Ovary (tissue), 9 donors: ENCODE results near the gene TPSD1. TPM values are rescaled to one million over a fixed set of nuclear protein-coding genes. Genes with fewer than 3 reads are reported as not detected.

Source experiments
- DNase-seq, 5 donors: peaks; one replicate each; pipeline ENCODE4 v3.0.0-alpha.2; 2019 to 2020
- H3K27ac ChIP-seq, 2 donors: fragments of 200-600 bp; one replicate each; pipeline versions ENCODE4 v1.5.1 to v1.8.0; 2019 to 2022
- H3K27me3 ChIP-seq: fragments of 200-600 bp; one replicate; pipeline ENCODE4 v1.8.0; 2022
- H3K36me3 ChIP-seq: fragments of 200-600 bp; sonication (generic); one replicate; pipeline ENCODE4 v1.5.1; 2019
- H3K4me1 ChIP-seq: one replicate; pipeline ENCODE4 v1.8.1; 2013; ENCODE audit warnings: mild to moderate bottlenecking, moderate library complexity; ENCODE audit not compliant: insufficient read depth
- H3K4me3 ChIP-seq: fragments of 200-600 bp; sonication (generic); one replicate; pipeline ENCODE4 v1.5.1; 2017
- H3K9me3 ChIP-seq, 2 donors: fragments of 200-600 bp in 1 of 2; sonication (generic) in 1 of 2; one replicate each; pipeline versions ENCODE4 v1.5.1 to v1.8.1; 2013 to 2019; ENCODE audit warnings: mild to moderate bottlenecking in 1 of 2, moderate library complexity in 1 of 2
- CTCF ChIP-seq, 3 donors: fragments of 450-650 bp in 2 of 3; fragments of 200-600 bp in 1 of 3; IDR thresholded peaks; one replicate each; pipeline versions ENCODE4 v1.5.1 to v1.8.0; 2016 to 2022; ENCODE audit warnings: antibody characterized with exemption in 3 of 3, mild to moderate bottlenecking in 1 of 3
- EP300 ChIP-seq: sonication (generic); formaldehyde crosslinking; IDR thresholded peaks from one replicate; pipeline ENCODE4 v1.6.1; 2017; ENCODE audit warnings: antibody characterized with exemption
- POLR2A ChIP-seq: fragments of 450-650 bp; IDR thresholded peaks from one replicate; pipeline ENCODE4 v1.6.1; 2017; ENCODE audit warnings: antibody characterized with exemption, mild to moderate bottlenecking, moderate library complexity
- WGBS, 3 donors: extraction: QIAGEN DNeasy Blood & Tissue Kit in 1 of 3; methylation state at CpG; one replicate each; pipeline versions ENCODE4 v1.1.5 to v1.1.7; 2013 to 2017; 5-methylcytosine and 5-hydroxymethylcytosine counted together
- intact Hi-C, 4 donors: fragments of 100-400 bp; cut with DNase I; formaldehyde crosslinking; loops; one replicate each; pipeline versions ENCODE4 v1.11.0 to v1.15.1; 2022 to 2023
- polyA plus RNA-seq, 2 donors: library from polyadenylated mRNA; stranded (reverse); fragments of 200-250 nt in 1 of 2; fragments of 350-450 nt in 1 of 2; fragmentation: Illumina TruSeq in 1 of 2; extraction: RNeasy Lipid Tissue Mini Kit (QIAGEN cat#74804) in 1 of 2; gene quantifications; one replicate each; pipeline ENCODE4 v1.2.3, GENCODE V29; 2013 to 2014
- total RNA-seq, 7 donors: library from RNA; depleted of rRNA in 2 of 7; stranded (reverse); fragments of >200 nt in 2 of 7; fragmentation: NEBNext Ultra II Directional in 3 of 7; extraction: Animal tissue kit (Norgen Biotek cat#: 25700) in 3 of 7; gene quantifications; one replicate each; pipeline versions ENCODE4 v1.1.0 to v1.2.4, GENCODE V29; 2016 to 2023
- donor health status: DM: no; HTN: no; CAD: no; lungs with moderate emphysema.
- donor health status: DM: no; HTN: no; CAD: no.
- donor health status: Bipolar disorder and iron deficiency.
- donor health status: DM: yes; HTN: yes; CAD: no.
- donor health status: DM: no; HTN: no; CAD: no.
- donor health status: DM: yes; HTN: yes; CAD: no.

TPSD1 gene
- total and polyA plus RNA-seq, 9 donors = 0.23 to 0.69 (median 0.60) TPM; not detected in 5

- Histone ChIP-seq H3K4me3 (no peak overlapping the region), H3K27me3 (no peaks in the 10 kb centered on the region), H3K9me3 (no peaks in the 10 kb centered on the region), H3K36me3 (no peaks in the 10 kb centered on the region), H3K27ac (no peak overlapping the region), H3K4me1 (no peaks in the 10 kb centered on the region)
- intact Hi-C loops = no loop called here
- 86 to 90% (median 89%) methylated on average over 32 of the region's 32 CpGs for WGBS, 3 donors
- no peak for TF ChIP-seq EP300
- TF ChIP-seq CTCF (IDR thresholded peaks at IDR 0.05) = no peak
- no peak for TF ChIP-seq POLR2A
- DNase-seq = no peak
These were observed 39.0 kb upstream of the TPSD1 start for GRCh38 chr16:1216681-1217400.

- intact Hi-C loops = no loop called here
- TF ChIP-seq EP300 (no peak), CTCF (IDR thresholded peaks at IDR 0.05) (no peak), POLR2A (no peak)
- no peaks in the 10 kb centered on the region for H3K4me1 ChIP-seq
- DNase-seq = no peak
- H3K27me3 ChIP-seq = no peaks in the 10 kb centered on the region
- no peaks in the 10 kb centered on the region for H3K9me3 ChIP-seq
- no peak overlapping the region for H3K4me3 ChIP-seq
- H3K36me3 ChIP-seq = no peaks in the 10 kb centered on the region
- WGBS, 3 donors = 88 to 96% (median 90%) methylated on average over 17 to 24 of the region's 24 CpGs
- H3K27ac ChIP-seq = no peak overlapping the region
These were observed 38.3 kb upstream of the TPSD1 start for GRCh38 chr16:1217526-1217925.

- no peaks in the 10 kb centered on the region for H3K36me3 ChIP-seq
- 89 to 90% (median 89%) methylated on average over 47 to 49 of the region's 49 CpGs for WGBS, 3 donors
- TF ChIP-seq EP300 (no peak), CTCF (IDR thresholded peaks at IDR 0.05) (no peak), POLR2A (no peak)
- H3K4me1 ChIP-seq = no peaks in the 10 kb centered on the region
- no peak overlapping the region for H3K4me3 ChIP-seq
- no peak for DNase-seq
- no peaks in the 10 kb centered on the region for H3K9me3 ChIP-seq
- H3K27me3 ChIP-seq = no peaks in the 10 kb centered on the region
- intact Hi-C loops = no loop called here
- no peak overlapping the region for H3K27ac ChIP-seq
These were observed 37.6 kb upstream of the TPSD1 start for GRCh38 chr16:1218061-1218929.

GRCh38 chr16:1218930-1219611 is 36.8 kb upstream of the TPSD1 start:
- WGBS, 3 donors = 86 to 90% (median 89%) methylated on average over 21 to 24 of the region's 24 CpGs
- H3K27ac ChIP-seq = no peak overlapping the region

More at GRCh38 chr16:1218930-1219611, 36.8 kb upstream of the TPSD1 start:
- Histone ChIP-seq H3K4me1 (no peaks in the 10 kb centered on the region), H3K36me3 (no peaks in the 10 kb centered on the region), H3K4me3 (no peak overlapping the region), H3K27me3 (no peaks in the 10 kb centered on the region), H3K9me3 (no peaks in the 10 kb centered on the region)
- no peak for DNase-seq
- TF ChIP-seq EP300 (no peak), CTCF (IDR thresholded peaks at IDR 0.05) (no peak), POLR2A (no peak)
- intact Hi-C loops = no loop called here
